HCT116 (cell line): ENCODE results near the gene DLG5. TPM values are rescaled to one million over a fixed set of nuclear protein-coding genes. Genes with fewer than 3 reads are reported as not detected.

Experiments
- ATAC-seq: fragments of 200-7000 bp; cut with Tn5 transposase; 2 replicates; pipeline ENCODE4 v1.9.1; 2020; ENCODE audit warnings: mild to moderate bottlenecking, moderate library complexity
- BruUV-seq: library from RNA; stranded (reverse); fragments of 400-500 nt; replicated peaks from 2 replicates; lab custom pipeline; 2021; lab: Mats Ljungman, UMichigan
- CTCF ChIA-PET: fragments of 300-600 bp; sonication (Branson Sonifier 250); formaldehyde crosslinking; loops from one replicate; lab custom pipeline; 2021; ENCODE audit warnings: antibody characterized with exemption; lab: Charles Lee
- POLR2A ChIA-PET: fragments of 300-600, 350-600 bp; sonication (Branson Sonifier 250); formaldehyde crosslinking; loops from one replicate; lab custom pipeline; 2021; ENCODE audit warnings: antibody characterized with exemption; lab: Charles Lee
- RAD21 ChIA-PET, 2 experiments: fragments of 300-600 bp; sonication (Branson Sonifier 250); formaldehyde crosslinking; loops; one replicate each; lab custom pipeline; 2023; ENCODE audit warnings: low total read pairs in 2 of 2; ENCODE audit not compliant: uncharacterized antibody in 2 of 2, unreplicated experiment in 2 of 2, low non-redundant PET in 1 of 2; lab: Charles Lee
- DNase-seq: peaks from one replicate; pipeline ENCODE4 v3.0.0-alpha.2; 2010; ENCODE audit warnings: low read depth, low spot score
- H2AFZ ChIP-seq: fragments of 200-600 bp; shearing (Covaris generic), sonication (generic); 2 replicates; pipeline ENCODE4 v1.6.1; 2017; ENCODE audit warnings: low read depth, mixed run types, mixed read lengths, antibody characterized with exemption, low read length; ENCODE audit not compliant: poor library complexity, severe bottlenecking
- H3K27ac ChIP-seq: 2 replicates; pipeline ENCODE4 v1.5.1; 2012; ENCODE audit warnings: low read depth, low read length
- H3K27me3 ChIP-seq: fragments of 200-600 bp; sonication (generic); 2 replicates; pipeline ENCODE4 v1.6.1; 2016; ENCODE audit warnings: mixed run types, low read length, mixed read lengths; ENCODE audit not compliant: insufficient read depth
- H3K36me3 ChIP-seq, 2 experiments: fragments of 200-500 bp in 1 of 2; fragments of 200-600 bp in 1 of 2; sonication (Bioruptor generic) in 1 of 2; sonication (generic) in 1 of 2; 2 replicates each; pipeline versions ENCODE4 v1.5.1 to v1.6.1; 2014 to 2016; ENCODE audit warnings: low read length in 2 of 2, inconsistent platforms in 1 of 2, mixed read lengths in 1 of 2, mixed run types in 1 of 2; ENCODE audit not compliant: insufficient read depth in 2 of 2, control insufficient read depth in 1 of 2
- H3K4me1 ChIP-seq, 2 experiments: fragments of 200-600 bp in 1 of 2; sonication (generic) in 1 of 2; 2 replicates each; pipeline versions ENCODE4 v1.5.1 to v1.6.1; 2012 to 2017; ENCODE audit warnings: low read length in 2 of 2, inconsistent platforms in 1 of 2, mild to moderate bottlenecking in 1 of 2, mixed read lengths in 1 of 2, mixed run types in 1 of 2, moderate library complexity in 1 of 2; ENCODE audit not compliant: insufficient read depth in 2 of 2, control insufficient read depth in 1 of 2
- H3K4me2 ChIP-seq: fragments of 200-600 bp; sonication (generic); 2 replicates; pipeline ENCODE4 v1.6.1; 2017; ENCODE audit warnings: mixed run types, low read length, mixed read lengths
- H3K4me3 ChIP-seq, 2 experiments: fragments of 200-600 bp in 1 of 2; sonication (generic) in 1 of 2; replicated peaks in 1 of 2; 2 replicates each; pipeline ENCODE4 v1.5.1; 2011 to 2016; ENCODE audit warnings: low read length in 2 of 2, control low read depth in 1 of 2, low read depth in 1 of 2, mild to moderate bottlenecking in 1 of 2, mixed read lengths in 1 of 2, mixed run types in 1 of 2
- H3K79me2 ChIP-seq: fragments of 200-600 bp; sonication (generic); 2 replicates; pipeline ENCODE4 v1.6.1; 2017; ENCODE audit warnings: mild to moderate bottlenecking, mixed run types, low read length, moderate library complexity, mixed read lengths; ENCODE audit not compliant: insufficient read depth
- H3K9ac ChIP-seq: fragments of 200-600 bp; sonication (generic); 2 replicates; pipeline ENCODE4 v1.6.1; 2016; ENCODE audit warnings: low read length, mixed read lengths
- H3K9me2 ChIP-seq: fragments of 200-600 bp; sonication (generic), shearing (Covaris generic); 2 replicates; pipeline ENCODE4 v1.6.1; 2017; ENCODE audit warnings: mixed run types, mild to moderate bottlenecking, moderate library complexity; ENCODE audit not compliant: insufficient read depth
- H3K9me3 ChIP-seq, 2 experiments: fragments of 200-500 bp in 1 of 2; fragments of 200-600 bp in 1 of 2; sonication (Bioruptor generic) in 1 of 2; sonication (generic) in 1 of 2; 2 replicates each; pipeline ENCODE4 v1.6.1; 2014 to 2017; ENCODE audit warnings: low read length in 2 of 2, mixed read lengths in 2 of 2, inconsistent platforms in 1 of 2, low read depth in 1 of 2, mild to moderate bottlenecking in 1 of 2, mixed run types in 1 of 2, moderate library complexity in 1 of 2; ENCODE audit not compliant: control insufficient read depth in 1 of 2, insufficient read depth in 1 of 2
- H4K20me1 ChIP-seq: fragments of 200-600 bp; sonication (generic), shearing (Covaris generic); 2 replicates; pipeline ENCODE4 v1.6.1; 2017; ENCODE audit warnings: mixed run types, mild to moderate bottlenecking, moderate library complexity; ENCODE audit not compliant: insufficient read depth
- CEBPB ChIP-seq: IDR thresholded peaks from 2 replicates; pipeline ENCODE4 v1.6.1; 2012; ENCODE audit warnings: low read depth
- EGR1 ChIP-seq: IDR thresholded peaks from 2 replicates; pipeline ENCODE4 v1.6.1; 2012; ENCODE audit warnings: low read depth
- ELF1 ChIP-seq: IDR thresholded peaks from 2 replicates; pipeline ENCODE4 v1.6.1; 2012; ENCODE audit warnings: low read depth, borderline replicate concordance
- EZH2 ChIP-seq: fragments of 200-600 bp; sonication (generic); IDR thresholded peaks from 2 replicates; pipeline ENCODE4 v1.6.1; 2017; ENCODE audit warnings: antibody characterized with exemption, mixed run types
- EZH2phosphoT487 ChIP-seq: fragments of 200-600 bp; IDR thresholded peaks from 2 replicates; pipeline ENCODE4 v1.6.1; 2018; ENCODE audit warnings: antibody characterized with exemption, borderline replicate concordance
- FOSL1 ChIP-seq: IDR thresholded peaks from 2 replicates; pipeline ENCODE4 v1.6.1; 2012; ENCODE audit warnings: low read depth
- RAD21 ChIP-seq: IDR thresholded peaks from 2 replicates; pipeline ENCODE4 v1.6.1; 2012; ENCODE audit warnings: low read depth, mild to moderate bottlenecking
- SIN3A ChIP-seq: IDR thresholded peaks from 2 replicates; pipeline ENCODE4 v1.6.1; 2012; ENCODE audit warnings: low read depth
- SP1 ChIP-seq: IDR thresholded peaks from 2 replicates; pipeline ENCODE4 v1.6.1; 2012; ENCODE audit warnings: low read depth
- SRF ChIP-seq: IDR thresholded peaks from 2 replicates; pipeline ENCODE4 v1.6.1; 2012; ENCODE audit warnings: low read depth
- TCF7L2 ChIP-seq: IDR thresholded peaks from 2 replicates; pipeline ENCODE4 v1.7.0; 2011; ENCODE audit warnings: borderline replicate concordance, inconsistent platforms; ENCODE audit not compliant: insufficient read depth, insufficient read length; ENCODE audit errors: extremely low read depth
- ZFX ChIP-seq: fragments of 450-650 bp; IDR thresholded peaks from 2 replicates; pipeline ENCODE4 v1.6.1; 2017
- ZNF274 ChIP-seq: fragments of 200-500 bp; sonication (Bioruptor generic); IDR thresholded peaks from 2 replicates; pipeline ENCODE4 v1.6.1; 2014; ENCODE audit warnings: mild to moderate bottlenecking, low read depth, low read length, inconsistent platforms
- intact Hi-C: fragments of 100-400 bp; cut with micrococcal nuclease; formaldehyde crosslinking; loops from 2 replicates; pipeline ENCODE4 v1.10.0; 2022
- total RNA-seq: library from RNA; stranded (reverse); gene quantifications from one replicate; pipeline ENCODE4 v1.2.1, GENCODE V29; 2021; ENCODE audit not compliant: unreplicated experiment
- TF ChIP-seq, protein P1 (sequence below): IDR thresholded peaks from 2 replicates; pipeline ENCODE4 v1.6.1; 2012; ENCODE audit warnings: low read depth
- TF ChIP-seq, protein P2 (sequence below): IDR thresholded peaks from 2 replicates; pipeline ENCODE4 v1.6.1; 2012
- TF ChIP-seq, protein P3 (sequence below): IDR thresholded peaks from 2 replicates; pipeline ENCODE4 v1.6.1; 2012

The DLG5 gene
- total RNA-seq, 1 experiment from 2014 or later = 44.8 TPM

DNA sequence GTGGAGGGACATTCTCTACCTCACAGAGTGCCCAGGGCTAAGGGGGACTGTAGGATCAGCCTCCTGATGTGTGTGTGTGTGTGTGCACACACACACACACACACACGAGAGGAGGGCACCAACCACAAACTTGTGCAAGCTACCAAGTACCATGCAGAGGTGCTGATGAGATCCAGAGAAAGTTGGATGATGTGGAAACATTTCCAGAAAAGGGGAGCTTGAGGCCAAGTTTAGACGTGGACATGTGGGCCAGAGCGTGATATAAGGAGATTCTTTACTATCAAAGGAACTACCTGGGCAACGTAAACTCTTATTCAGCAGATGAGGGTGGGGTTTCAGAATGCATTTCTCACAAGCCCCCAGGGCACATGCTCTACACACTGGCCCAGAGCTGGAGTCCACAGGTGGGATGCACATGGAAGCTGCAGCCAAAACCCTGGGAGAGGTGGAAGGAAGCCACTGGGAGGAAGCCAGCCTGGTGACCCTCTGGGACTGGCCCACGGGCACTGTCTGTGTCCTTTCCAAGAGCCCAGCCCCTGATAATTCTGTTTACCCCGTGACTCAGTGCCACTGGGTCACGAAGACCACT, 53.5 kb downstream of the DLG5 start:
- Histone ChIP-seq H3K4me3 (no peak overlapping the region; a peak in 1 of 4 replicates), H3K9me3 (no peaks in the 10 kb centered on the region), H3K36me3 (no peaks in the 10 kb centered on the region), H3K9ac (peak overlapping the region; percentile 51; the same call in 1 of the 2 replicates), H2AFZ (no peak overlapping the region), H3K9me2 (no peaks in the 10 kb centered on the region), H3K27me3 (no peaks in the 10 kb centered on the region)
- peak; percentile 23 for ATAC-seq
- intact Hi-C loops = no loop called here
- RAD21 ChIA-PET = interaction anchor here (0.8 to 1.2 kb wide), 3 partner anchors 16 to 101 kb away, joined by 3 to 4 read pairs (median 4); no protein-coding TSS in a partner anchor
- CTCF ChIA-PET = interaction anchor here (1.1 to 2.8 kb wide), 6 partner anchors 17 to 157 kb away, joined by 3 to 18 read pairs (median 4); partner anchors contain the start of gene POLR3A
- BruUV-seq = no TSS peak
- no peak for DNase-seq
- no peak for TF ChIP-seq EZH2
- no peak for TF ChIP-seq EGR1
- no peak for TF ChIP-seq TCF7L2
- no peak for TF ChIP-seq RAD21
- TF ChIP-seq, protein P1, sequence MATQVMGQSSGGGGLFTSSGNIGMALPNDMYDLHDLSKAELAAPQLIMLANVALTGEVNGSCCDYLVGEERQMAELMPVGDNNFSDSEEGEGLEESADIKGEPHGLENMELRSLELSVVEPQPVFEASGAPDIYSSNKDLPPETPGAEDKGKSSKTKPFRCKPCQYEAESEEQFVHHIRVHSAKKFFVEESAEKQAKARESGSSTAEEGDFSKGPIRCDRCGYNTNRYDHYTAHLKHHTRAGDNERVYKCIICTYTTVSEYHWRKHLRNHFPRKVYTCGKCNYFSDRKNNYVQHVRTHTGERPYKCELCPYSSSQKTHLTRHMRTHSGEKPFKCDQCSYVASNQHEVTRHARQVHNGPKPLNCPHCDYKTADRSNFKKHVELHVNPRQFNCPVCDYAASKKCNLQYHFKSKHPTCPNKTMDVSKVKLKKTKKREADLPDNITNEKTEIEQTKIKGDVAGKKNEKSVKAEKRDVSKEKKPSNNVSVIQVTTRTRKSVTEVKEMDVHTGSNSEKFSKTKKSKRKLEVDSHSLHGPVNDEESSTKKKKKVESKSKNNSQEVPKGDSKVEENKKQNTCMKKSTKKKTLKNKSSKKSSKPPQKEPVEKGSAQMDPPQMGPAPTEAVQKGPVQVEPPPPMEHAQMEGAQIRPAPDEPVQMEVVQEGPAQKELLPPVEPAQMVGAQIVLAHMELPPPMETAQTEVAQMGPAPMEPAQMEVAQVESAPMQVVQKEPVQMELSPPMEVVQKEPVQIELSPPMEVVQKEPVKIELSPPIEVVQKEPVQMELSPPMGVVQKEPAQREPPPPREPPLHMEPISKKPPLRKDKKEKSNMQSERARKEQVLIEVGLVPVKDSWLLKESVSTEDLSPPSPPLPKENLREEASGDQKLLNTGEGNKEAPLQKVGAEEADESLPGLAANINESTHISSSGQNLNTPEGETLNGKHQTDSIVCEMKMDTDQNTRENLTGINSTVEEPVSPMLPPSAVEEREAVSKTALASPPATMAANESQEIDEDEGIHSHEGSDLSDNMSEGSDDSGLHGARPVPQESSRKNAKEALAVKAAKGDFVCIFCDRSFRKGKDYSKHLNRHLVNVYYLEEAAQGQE = no peak
- TF ChIP-seq, protein P2, sequence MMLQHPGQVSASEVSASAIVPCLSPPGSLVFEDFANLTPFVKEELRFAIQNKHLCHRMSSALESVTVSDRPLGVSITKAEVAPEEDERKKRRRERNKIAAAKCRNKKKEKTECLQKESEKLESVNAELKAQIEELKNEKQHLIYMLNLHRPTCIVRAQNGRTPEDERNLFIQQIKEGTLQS = no peak
- no peak for TF ChIP-seq ZNF274
- TF ChIP-seq, protein P3, sequence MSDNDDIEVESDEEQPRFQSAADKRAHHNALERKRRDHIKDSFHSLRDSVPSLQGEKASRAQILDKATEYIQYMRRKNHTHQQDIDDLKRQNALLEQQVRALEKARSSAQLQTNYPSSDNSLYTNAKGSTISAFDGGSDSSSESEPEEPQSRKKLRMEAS = no peak
- TF ChIP-seq FOSL1 = no peak
- TF ChIP-seq ZFX = no peak
- TF ChIP-seq SRF = no peak
- TF ChIP-seq SP1 = no peak
- no peak for TF ChIP-seq EZH2phosphoT487
- TF ChIP-seq ELF1 = no peak
- no peak for TF ChIP-seq CEBPB
- no peak for TF ChIP-seq SIN3A
- TF ChIP-seq, all 23 proteins: peak for 0
- Histone ChIP-seq H3K27ac (peak overlapping the region; percentile 83), H3K4me1 (peaks cover 28 to 43% of the 10 kb centered on the region in 2 experiments), H3K79me2 (peaks cover 47% of the 10 kb centered on the region), H4K20me1 (no peaks in the 10 kb centered on the region), H3K4me2 (peak overlapping the region; percentile 75)
- POLR2A ChIA-PET = interaction anchor here (1.0 to 1.4 kb wide), 3 partner anchors 8 to 76 kb away, joined by 3 to 9 read pairs (median 5); no protein-coding TSS in a partner anchor
